KMS-11 (cell line): ENCODE measurements around the gene POGLUT3.

Experiments used
- H2AFZ ChIP-seq: fragments of 200-600 bp; sonication (generic); 2 replicates; pipeline ENCODE4 v1.6.1; 2016; ENCODE audit warnings: antibody characterized with exemption, mixed run types, low read depth
- H3K27ac ChIP-seq: fragments of 200-600 bp; sonication (generic); 2 replicates; pipeline ENCODE4 v1.6.1; 2016; ENCODE audit warnings: mild to moderate bottlenecking, mixed run types
- H3K27me3 ChIP-seq: fragments of 200-600 bp; sonication (generic); 2 replicates; pipeline ENCODE4 v1.6.1; 2017; ENCODE audit warnings: mild to moderate bottlenecking, low read depth, mixed run types, moderate library complexity; ENCODE audit not compliant: insufficient read depth
- H3K36me3 ChIP-seq: fragments of 200-600 bp; sonication (generic); 2 replicates; pipeline ENCODE4 v1.6.1; 2017; ENCODE audit warnings: mild to moderate bottlenecking, mixed run types; ENCODE audit not compliant: insufficient read depth
- H3K4me1 ChIP-seq: fragments of 200-600 bp; sonication (generic); 2 replicates; pipeline ENCODE4 v1.6.1; 2016; ENCODE audit warnings: mild to moderate bottlenecking, low read depth, mixed run types; ENCODE audit not compliant: poor library complexity, severe bottlenecking
- H3K4me2 ChIP-seq: fragments of 200-600 bp; sonication (generic); 2 replicates; pipeline ENCODE4 v1.7.0; 2016; ENCODE audit warnings: mild to moderate bottlenecking, mixed run types
- H3K4me3 ChIP-seq: fragments of 200-600 bp; sonication (generic); IDR thresholded peaks from 2 replicates; pipeline ENCODE4 v1.6.1; 2017; ENCODE audit warnings: low read depth, low read length, mixed read lengths; ENCODE audit not compliant: insufficient read depth
- H3K79me2 ChIP-seq: fragments of 200-600 bp; sonication (generic); 2 replicates; pipeline ENCODE4 v1.6.1; 2016; ENCODE audit warnings: low read depth, mixed run types; ENCODE audit not compliant: insufficient read depth
- H3K9ac ChIP-seq: fragments of 200-600 bp; sonication (generic); 2 replicates; pipeline ENCODE4 v1.6.1; 2016; ENCODE audit warnings: mild to moderate bottlenecking, mixed run types
- H4K20me1 ChIP-seq: fragments of 200-600 bp; sonication (generic); 2 replicates; pipeline ENCODE4 v1.6.1; 2016; ENCODE audit warnings: mild to moderate bottlenecking, mixed run types; ENCODE audit not compliant: insufficient read depth
- TF ChIP-seq, protein P1 (sequence below): fragments of 200-600 bp; sonication (generic); conservative IDR thresholded peaks from 2 replicates; pipeline ENCODE4 v1.6.1; 2017; ENCODE audit warnings: low read depth, mild to moderate bottlenecking, antibody characterized with exemption, low read length, moderate library complexity, mixed read lengths

POGLUT3 gene

DNA sequence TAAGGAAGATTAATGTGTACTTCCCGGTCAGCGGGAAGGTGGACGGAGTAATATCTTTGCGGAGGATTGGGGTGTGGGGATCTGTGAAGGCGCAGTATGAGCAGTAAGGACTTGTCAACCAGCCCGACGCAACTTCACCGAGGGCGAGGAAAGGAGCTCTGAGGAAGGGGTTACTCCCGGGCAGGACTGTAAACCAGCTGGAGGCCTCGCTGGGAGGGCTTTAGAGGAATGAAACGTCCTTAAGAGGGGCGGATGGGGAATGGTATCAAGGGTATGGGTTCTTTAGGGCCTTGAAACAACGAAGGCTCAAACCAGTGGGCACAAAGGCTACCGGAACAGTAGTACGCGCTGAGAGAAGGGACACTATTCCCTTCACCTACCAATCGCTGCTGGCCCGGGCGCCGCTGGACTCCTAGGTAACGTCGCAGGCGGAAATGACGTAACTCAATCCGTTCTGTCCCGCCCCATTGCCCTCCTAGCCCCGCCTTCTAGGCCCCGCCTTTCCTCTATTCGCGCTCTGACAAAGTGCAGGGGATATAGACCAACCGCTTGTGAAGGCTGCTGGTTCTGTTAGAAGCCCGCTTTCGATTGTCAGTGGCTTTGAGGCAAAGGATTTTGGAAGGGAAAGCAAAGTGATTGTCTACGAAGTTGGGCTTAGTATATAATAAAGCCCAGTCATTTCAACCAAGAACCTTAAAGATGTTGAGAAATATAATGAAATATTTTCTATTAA, 30.9 kb downstream of the POGLUT3 start, which contains the start of gene C11orf65:
Gene C11orf65 (minus strand): TSS at position 439 of the 733 bp plus-strand sequence. CDS start 5,970 bp downstream, outside the sequence.
- Histone ChIP-seq H3K4me3 (no peak within 1 kb of the TSS), H3K4me1 (peaks cover 10% of the 10 kb centered on the region), H3K36me3 (no peaks in the 10 kb centered on the region), H3K79me2 (no peaks in the 10 kb centered on the region), H3K27ac (peak within 1 kb of the TSS; percentile 93), H3K9ac (peak within 1 kb of the TSS; percentile 86), H4K20me1 (no peaks in the 10 kb centered on the region), H3K27me3 (no peaks in the 10 kb centered on the region), H2AFZ (peak within 1 kb of the TSS; percentile 87), H3K4me2 (peak within 1 kb of the TSS; percentile 92)
- TF ChIP-seq, protein P1, sequence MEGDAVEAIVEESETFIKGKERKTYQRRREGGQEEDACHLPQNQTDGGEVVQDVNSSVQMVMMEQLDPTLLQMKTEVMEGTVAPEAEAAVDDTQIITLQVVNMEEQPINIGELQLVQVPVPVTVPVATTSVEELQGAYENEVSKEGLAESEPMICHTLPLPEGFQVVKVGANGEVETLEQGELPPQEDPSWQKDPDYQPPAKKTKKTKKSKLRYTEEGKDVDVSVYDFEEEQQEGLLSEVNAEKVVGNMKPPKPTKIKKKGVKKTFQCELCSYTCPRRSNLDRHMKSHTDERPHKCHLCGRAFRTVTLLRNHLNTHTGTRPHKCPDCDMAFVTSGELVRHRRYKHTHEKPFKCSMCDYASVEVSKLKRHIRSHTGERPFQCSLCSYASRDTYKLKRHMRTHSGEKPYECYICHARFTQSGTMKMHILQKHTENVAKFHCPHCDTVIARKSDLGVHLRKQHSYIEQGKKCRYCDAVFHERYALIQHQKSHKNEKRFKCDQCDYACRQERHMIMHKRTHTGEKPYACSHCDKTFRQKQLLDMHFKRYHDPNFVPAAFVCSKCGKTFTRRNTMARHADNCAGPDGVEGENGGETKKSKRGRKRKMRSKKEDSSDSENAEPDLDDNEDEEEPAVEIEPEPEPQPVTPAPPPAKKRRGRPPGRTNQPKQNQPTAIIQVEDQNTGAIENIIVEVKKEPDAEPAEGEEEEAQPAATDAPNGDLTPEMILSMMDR = no peak

DNA sequence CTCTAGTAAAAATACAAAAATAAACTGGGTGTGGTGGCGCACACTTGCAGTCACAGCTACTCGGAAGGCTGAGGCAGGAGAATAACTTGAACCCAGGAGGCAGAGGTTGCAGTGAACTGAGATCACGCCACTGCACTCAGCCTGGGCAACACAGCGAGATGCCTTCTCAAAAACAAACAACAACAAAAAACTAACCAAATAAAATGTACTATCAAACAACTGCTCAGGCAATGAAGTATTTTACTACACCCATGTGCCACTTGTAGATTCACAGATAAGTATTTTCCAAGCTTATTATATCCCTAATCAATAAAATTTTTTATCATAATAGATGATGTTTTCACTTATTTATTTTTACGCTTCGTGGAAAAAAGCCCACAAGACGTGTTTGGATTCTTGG, 31.8 kb downstream of the POGLUT3 start:
- peak overlapping the region; percentile 92 for H3K4me2 ChIP-seq
- no peaks in the 10 kb centered on the region for H4K20me1 ChIP-seq
- H3K4me1 ChIP-seq = peaks cover 10% of the 10 kb centered on the region
- TF ChIP-seq, protein P1 = no peak
- peak overlapping the region; percentile 86 for H3K9ac ChIP-seq
- no peaks in the 10 kb centered on the region for H3K27me3 ChIP-seq
- H3K27ac ChIP-seq = peak overlapping the region; percentile 93
- H3K79me2 ChIP-seq = no peaks in the 10 kb centered on the region
- H3K4me3 ChIP-seq = no peak overlapping the region
- no peaks in the 10 kb centered on the region for H3K36me3 ChIP-seq
- H2AFZ ChIP-seq = peak overlapping the region; percentile 87

DNA sequence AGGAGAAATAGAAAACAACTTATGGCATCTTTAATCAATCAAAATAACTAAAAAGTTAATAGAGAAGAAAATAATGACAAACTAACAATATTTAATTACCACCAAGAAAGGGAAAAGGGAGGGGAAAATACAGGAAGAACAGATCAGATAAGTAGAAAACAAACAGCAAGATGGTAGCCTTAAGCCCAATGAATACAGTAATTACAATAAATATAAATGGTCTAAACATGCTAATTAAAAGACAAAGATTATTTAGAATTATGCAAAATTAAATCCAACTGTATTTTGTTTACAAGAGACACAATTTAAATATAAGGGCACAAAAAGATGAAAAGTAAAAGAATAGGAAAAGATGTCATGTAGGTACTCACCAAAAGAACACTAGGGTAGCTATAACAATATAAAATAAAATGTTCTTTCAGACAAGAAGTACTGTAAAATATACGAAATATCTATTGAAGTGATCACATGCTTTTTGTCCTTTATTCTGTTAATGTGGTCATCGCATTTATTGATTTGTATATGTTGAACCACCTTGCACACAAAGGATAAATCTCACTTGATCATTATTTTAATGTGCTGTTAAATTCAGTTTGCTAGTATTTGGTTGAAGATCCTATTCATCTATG, 44.9 kb downstream of the POGLUT3 start:
- Histone ChIP-seq H3K4me2 (no peak overlapping the region), H3K36me3 (no peaks in the 10 kb centered on the region), H3K27ac (no peak overlapping the region), H3K4me1 (no peaks in the 10 kb centered on the region), H3K79me2 (no peaks in the 10 kb centered on the region), H2AFZ (no peak overlapping the region), H3K9ac (no peak overlapping the region), H3K4me3 (no peak overlapping the region), H3K27me3 (no peaks in the 10 kb centered on the region), H4K20me1 (no peaks in the 10 kb centered on the region)
- TF ChIP-seq, protein P1 = no peak
